NCI-H345 (cell line): ENCODE results near the gene KLHDC8A.
"Not testable (repeated sequence)": the region's sequence is repeated elsewhere in the genome, so short reads cannot be mapped to it uniquely, and the experiment has no call there.

Experiments
- DNase-seq: peaks from one replicate; lab custom pipeline; 2025; lab: John Stamatoyannopoulos, UW

Gene KLHDC8A, protein sequence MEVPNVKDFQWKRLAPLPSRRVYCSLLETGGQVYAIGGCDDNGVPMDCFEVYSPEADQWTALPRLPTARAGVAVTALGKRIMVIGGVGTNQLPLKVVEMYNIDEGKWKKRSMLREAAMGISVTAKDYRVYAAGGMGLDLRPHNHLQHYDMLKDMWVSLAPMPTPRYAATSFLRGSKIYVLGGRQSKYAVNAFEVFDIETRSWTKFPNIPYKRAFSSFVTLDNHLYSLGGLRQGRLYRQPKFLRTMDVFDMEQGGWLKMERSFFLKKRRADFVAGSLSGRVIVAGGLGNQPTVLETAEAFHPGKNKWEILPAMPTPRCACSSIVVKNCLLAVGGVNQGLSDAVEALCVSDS

GRCh38 chr1:205356440-205357139, at the start of gene KLHDC8A:
Gene KLHDC8A, minus strand, starts transcription at chr1:205356922. Its CDS starts 13,318 bp downstream, at chr1:205343604.
- peak; percentile 69 for DNase-seq

DNA sequence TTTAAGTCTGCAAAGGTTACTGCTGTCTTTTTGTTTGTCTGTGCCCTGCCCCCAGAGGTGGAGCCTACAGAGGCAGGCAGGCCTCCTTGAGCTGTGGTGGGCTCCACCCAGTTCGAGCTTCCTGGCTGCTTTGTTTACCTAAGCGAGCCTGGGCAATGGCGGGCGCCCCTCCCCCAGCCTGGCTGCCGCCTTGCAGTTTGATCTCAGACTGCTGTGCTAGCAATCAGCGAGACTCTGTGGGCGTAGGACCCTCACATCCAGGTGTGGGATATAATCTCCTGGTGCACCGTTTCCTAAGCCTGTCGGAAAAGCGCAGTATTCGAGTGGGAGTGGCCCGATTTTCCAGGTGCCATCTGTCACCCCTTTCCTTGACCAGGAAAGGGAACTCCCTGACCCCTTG, 49.5 kb upstream of the KLHDC8A start:
- DNase-seq, result not testable (repeated sequence)

DNA sequence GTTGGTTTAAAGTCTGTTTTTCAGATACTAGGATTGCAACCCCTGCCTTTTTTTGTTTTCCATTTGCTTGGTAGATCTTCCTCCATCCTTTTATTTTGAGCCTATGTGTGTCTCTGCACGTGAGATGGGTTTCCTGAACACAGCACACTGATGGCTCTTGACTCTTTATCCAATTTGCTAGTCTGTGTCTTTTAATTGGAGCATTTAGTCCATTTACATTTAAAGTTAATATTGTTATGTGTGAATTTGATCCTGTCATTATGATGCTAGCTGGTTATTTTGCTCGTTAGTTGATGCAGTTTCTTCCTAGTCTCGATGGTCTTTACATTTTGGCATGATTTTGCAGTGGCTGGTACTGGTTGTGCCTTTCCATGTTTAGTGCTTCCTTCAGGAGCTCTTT, 47.8 kb upstream of the KLHDC8A start:
- not testable (repeated sequence) for DNase-seq

DNA sequence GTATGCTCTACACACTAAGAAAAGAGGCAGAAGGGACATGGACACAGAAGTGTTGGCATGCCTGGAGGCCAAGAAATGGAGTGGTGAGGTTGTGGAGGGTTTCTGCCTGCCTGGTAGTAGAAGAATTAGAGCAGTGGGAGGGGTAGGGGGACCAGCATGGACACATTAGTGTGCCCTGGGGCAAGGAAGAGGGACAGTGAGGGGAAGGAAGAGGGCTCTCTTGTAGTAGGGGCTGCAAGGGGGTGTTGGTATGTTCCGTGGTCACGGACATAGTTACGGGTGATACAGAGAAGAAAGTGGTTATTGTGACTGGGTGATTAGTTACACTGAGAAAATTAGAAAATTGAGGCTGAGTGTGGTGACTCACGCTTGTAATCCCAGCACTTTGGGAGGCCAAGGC, 41.9 kb upstream of the KLHDC8A start:
- no peak for DNase-seq

GRCh38 chr1:205396967-205397616, 40.4 kb upstream of the KLHDC8A start:
- DNase-seq, result peak; percentile 69

- DNase-seq, result no peak
Measured at GRCh38 chr1:205395616-205396015, 38.9 kb upstream of the KLHDC8A start.

- DNase-seq, result no peak
Measured at GRCh38 chr1:205392650-205393049, 35.9 kb upstream of the KLHDC8A start.

GRCh38 chr1:205391386-205391785, 34.7 kb upstream of the KLHDC8A start:
- DNase-seq, result no peak

DNA sequence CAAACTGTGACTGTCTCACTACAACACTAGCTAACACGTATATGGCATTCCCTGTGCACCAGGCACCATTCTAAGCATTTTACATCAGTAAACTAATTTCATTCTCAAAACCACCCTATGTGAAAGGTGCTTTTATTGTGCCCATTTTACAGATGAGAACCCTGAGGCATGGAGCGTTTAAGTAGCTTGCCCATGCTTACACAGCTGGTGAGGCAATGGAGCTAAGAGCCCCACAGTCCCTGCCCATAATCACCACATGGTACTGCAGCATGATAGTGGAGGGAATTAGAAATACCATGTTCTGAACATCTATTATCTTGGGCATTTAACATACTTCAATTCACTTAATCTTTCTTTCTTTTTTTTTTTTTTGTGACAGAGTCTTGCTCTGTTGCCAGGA, 31.1 kb upstream of the KLHDC8A start:
- no peak for DNase-seq

- not testable (repeated sequence) for DNase-seq
Measured at GRCh38 chr1:205382990-205383389, 26.3 kb upstream of the KLHDC8A start.

DNA sequence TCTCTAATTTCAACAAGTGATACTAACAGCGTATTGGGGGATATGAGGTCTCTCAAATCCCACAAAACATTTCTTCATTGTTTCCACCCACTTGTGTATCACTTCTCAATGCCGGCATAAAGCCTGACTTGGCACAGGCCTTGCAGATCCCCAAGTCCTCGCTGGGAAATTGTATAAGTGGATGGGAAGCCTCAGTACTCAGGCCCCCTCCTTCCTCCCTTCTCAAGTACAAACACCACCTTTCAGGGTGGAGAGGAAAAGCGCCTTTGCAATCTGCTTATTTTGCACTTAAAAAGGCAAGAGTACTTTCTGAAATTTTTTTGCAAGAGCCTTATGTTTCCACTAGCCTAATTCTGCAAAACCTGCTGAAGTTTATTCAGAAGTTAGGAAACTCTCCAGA, 25.8 kb upstream of the KLHDC8A start:
- no peak for DNase-seq

DNA sequence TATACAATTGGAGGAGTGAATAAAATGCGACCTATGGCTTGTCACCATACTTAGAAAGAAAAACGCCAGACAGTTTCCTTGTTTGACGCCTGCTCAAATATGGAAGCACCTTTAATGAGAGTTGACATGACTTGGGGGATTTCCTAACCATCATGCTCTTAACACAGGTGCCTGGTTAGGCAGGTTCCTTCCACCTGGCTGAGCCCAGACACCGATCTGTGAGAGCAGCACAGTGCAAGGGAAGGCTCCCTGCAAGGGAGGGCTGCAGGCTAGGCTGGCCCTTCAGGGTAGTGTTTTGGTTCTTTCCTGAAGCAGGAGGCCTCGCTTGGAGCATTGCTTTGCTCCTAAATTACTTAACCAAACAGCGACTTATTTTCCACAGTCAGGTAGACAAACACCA, 24.6 kb upstream of the KLHDC8A start:
- DNase-seq, result no peak

- DNase-seq, result no peak
Measured at GRCh38 chr1:205380882-205381281, 24.2 kb upstream of the KLHDC8A start.

DNA sequence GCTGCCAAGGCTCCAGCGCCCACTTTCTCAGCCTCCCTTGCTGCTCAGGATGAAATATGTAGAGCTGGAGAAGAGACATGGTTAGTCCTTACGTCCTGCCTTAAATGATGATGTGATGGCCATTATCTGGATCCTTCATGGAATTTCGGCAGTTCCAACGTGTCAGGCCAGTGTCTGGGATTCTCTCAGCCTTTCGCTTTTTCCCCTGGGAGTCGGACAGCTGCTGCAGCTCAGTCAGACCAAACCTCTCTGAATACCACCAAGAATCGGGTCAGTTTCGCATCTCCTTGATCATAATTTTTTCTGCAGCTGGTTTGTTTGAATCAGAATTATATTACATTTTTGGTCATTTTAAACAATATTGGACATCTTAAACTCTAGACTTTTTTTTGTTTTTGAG, 22.3 kb upstream of the KLHDC8A start:
- no peak for DNase-seq

DNA sequence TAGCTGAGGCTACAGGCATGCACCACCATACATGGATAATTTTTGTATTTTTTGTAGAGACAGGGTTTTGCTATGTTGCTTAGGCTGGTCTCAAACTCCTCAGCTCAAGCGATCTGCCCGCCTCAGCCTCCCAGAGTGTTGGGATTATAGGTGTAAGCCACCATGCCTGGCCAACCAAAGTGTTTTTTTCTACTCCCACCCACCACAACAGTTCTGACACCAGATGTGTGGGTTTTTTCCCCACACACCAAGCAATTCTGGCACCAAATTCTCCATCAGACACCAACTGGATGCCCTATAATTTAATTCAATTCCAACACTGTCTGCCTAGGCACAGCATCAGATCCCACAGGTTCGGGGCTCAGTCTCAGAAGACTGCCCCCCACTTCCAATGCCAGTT, 20.6 kb upstream of the KLHDC8A start:
- no peak for DNase-seq

DNA sequence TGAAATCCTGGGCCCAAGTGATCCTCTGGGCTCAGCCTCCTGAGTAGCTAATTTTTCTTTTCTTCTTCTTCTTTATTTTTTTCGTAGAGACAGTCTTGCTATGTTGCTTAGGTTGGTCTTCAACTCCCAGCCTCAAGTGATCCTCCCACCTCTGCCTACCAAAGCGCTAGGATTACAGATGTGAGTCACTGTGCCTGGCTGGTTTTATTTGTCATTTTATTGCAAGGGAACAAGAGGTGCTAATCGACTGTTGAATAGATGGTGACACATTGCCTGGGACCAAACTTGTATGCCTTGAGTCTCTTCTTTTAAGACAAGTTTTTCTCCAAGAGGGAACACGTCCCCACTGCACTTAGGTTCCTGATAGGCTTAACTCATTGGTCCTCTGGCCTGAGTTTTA, 20.0 kb upstream of the KLHDC8A start:
- DNase-seq, result no peak

DNA sequence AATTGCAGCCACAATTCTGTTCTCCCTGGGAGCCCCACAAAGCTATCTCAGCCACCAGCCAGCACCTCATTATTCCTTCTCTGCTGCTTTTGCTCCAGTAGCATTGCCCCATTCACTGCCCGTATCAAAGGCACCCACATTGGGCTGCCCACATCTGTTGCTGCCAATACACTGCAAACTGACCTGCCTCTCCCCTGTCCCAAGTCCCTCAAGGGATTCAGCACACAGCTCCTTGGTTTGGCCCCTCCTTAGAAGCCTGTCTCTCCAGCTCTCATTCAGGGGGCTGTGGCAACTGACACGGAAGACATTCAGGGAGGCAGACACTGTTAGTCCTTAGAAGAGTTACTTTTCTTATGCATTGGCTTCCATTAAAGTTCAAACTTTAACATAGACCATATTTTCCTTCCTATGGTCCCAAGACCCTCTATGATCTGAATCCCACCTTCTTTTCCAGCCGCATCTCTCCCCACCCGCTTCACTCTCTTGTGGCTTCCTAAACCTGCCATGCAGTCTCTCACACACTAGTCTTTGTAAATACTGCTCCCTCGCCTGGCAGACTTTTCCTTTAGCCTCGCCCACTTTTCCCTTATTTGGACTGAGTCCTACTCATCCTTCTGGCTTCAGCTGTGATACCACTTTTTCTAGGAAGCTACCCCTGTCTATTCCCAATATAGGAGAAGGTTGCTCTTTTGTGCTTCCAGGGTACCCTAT, 19.3 kb upstream of the KLHDC8A start:
- DNase-seq, result peak; percentile 6

- no peak for DNase-seq
Measured at GRCh38 chr1:205374210-205375078, 17.7 kb upstream of the KLHDC8A start.

GRCh38 chr1:205373798-205374175, 17.1 kb upstream of the KLHDC8A start:
- no peak for DNase-seq

DNA sequence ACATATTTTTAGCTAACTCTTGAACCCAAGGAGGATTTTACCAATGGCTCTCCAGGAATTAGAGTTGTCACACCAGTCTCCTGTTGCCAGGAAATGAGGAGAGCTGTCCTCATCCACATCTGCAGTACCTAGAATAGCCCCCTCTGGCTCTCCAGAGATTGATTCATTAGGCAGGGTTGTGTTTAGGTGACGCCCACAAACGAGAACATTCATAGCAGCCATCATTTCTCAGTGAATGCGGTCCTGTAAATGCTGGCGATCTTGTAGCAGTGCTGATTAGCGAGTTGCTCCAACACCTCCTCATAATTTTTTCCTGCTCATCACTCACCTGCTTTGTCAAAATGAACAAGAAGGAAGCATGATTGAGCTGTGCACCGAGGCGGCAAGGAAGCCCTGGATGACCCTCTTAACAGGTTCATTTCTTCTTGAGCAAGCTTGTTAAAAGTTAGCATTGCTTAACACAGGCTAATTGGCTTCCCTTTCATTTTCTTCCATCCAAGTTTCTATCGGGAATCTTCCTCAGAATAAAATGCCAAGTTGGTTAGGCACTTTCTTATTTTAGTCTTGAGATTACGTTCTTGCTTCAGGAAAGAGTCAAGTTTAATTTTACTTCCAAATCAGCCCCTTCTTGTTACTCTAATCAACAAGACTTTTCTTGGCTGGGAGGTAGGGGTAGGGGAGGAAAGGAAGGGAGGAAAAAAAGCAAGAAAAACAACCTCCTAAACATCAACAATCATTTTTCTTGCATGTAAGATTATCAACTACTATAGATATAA, 16.5 kb upstream of the KLHDC8A start:
- DNase-seq, result no peak
